Tibial artery (tissue), 4 donors: ENCODE data around the gene DAPK2.

Experiments used
- DNase-seq, 2 donors: peaks; one replicate each; pipeline ENCODE4 v3.0.0-alpha.2; 2019
- H3K27ac ChIP-seq, 2 donors: fragments of 200-600 bp; sonication (generic) in 1 of 2; 1 replicate in 1 of 2; 2 replicates in 1 of 2; pipeline ENCODE4 v1.5.1; 2018 to 2019; ENCODE audit warnings: mild to moderate bottlenecking in 1 of 2
- H3K27me3 ChIP-seq, 2 donors: fragments of 200-600 bp; sonication (generic) in 1 of 2; one replicate each; pipeline versions ENCODE4 v1.5.1 to v1.6.0; 2016 to 2019
- H3K36me3 ChIP-seq, 3 donors: fragments of 200-600 bp; sonication (generic) in 2 of 3; one replicate each; pipeline ENCODE4 v1.5.1; 2016 to 2019; ENCODE audit warnings: mild to moderate bottlenecking in 2 of 3
- H3K4me1 ChIP-seq, 4 donors: fragments of 200-600 bp; sonication (generic) in 2 of 4; 1 replicate in 3 of 4; 2 replicates in 1 of 4; pipeline ENCODE4 v1.5.1; 2016 to 2019
- H3K4me3 ChIP-seq, 2 donors: fragments of 200-600 bp; sonication (generic) in 1 of 2; 1 replicate in 1 of 2; 2 replicates in 1 of 2; pipeline ENCODE4 v1.5.1; 2018 to 2019; ENCODE audit warnings: mild to moderate bottlenecking in 2 of 2
- H3K9me3 ChIP-seq, 3 donors: fragments of 200-600 bp; sonication (generic) in 1 of 3; one replicate each; pipeline ENCODE4 v1.5.1; 2016 to 2019
- CTCF ChIP-seq, 2 experiments: fragments of 200-600 bp in 1 of 2; fragments of 450-650 bp in 1 of 2; IDR thresholded peaks; one replicate each; pipeline ENCODE4 v1.5.1; 2017 to 2019; ENCODE audit warnings: antibody characterized with exemption in 2 of 2, mild to moderate bottlenecking in 1 of 2, moderate library complexity in 1 of 2
- intact Hi-C: fragments of 100-400 bp; cut with DNase I; formaldehyde crosslinking; loops from one replicate; pipeline ENCODE4 v1.15.0; 2023; ENCODE audit warnings: low total_unique reads

Gene DAPK2

GRCh38 chr15:63880744-63881143, 165.5 kb downstream of the DAPK2 start:
- Histone ChIP-seq H3K4me3 (no peak overlapping the region), H3K27me3 (no peaks in the 10 kb centered on the region), H3K9me3 (no peaks in the 10 kb centered on the region), H3K27ac (no peak overlapping the region), H3K36me3 (no peaks in the 10 kb centered on the region), H3K4me1 (no peaks in the 10 kb centered on the region)
- TF ChIP-seq CTCF (IDR thresholded peaks at IDR 0.05): no peak
- intact Hi-C loops: no loop called here
- DNase-seq: no peak

GRCh38 chr15:63879995-63880394, 166.3 kb downstream of the DAPK2 start:
- H3K4me3 ChIP-seq: no peak overlapping the region
- no peaks in the 10 kb centered on the region for H3K4me1 ChIP-seq
- intact Hi-C loops: no loop called here
- no peak for DNase-seq
- no peak overlapping the region for H3K27ac ChIP-seq
- H3K36me3 ChIP-seq: no peaks in the 10 kb centered on the region
- no peak for TF ChIP-seq CTCF (IDR thresholded peaks at IDR 0.05)
- no peaks in the 10 kb centered on the region for H3K27me3 ChIP-seq
- H3K9me3 ChIP-seq: no peaks in the 10 kb centered on the region

GRCh38 chr15:63879211-63879610, 167.1 kb downstream of the DAPK2 start:
- Histone ChIP-seq H3K9me3 (no peaks in the 10 kb centered on the region), H3K36me3 (no peaks in the 10 kb centered on the region), H3K4me3 (no peak overlapping the region), H3K27me3 (no peaks in the 10 kb centered on the region), H3K4me1 (no peaks in the 10 kb centered on the region), H3K27ac (no peak overlapping the region)
- no peak for DNase-seq
- no peak for TF ChIP-seq CTCF (IDR thresholded peaks at IDR 0.05)
- intact Hi-C loops: no loop called here

- no peaks in the 10 kb centered on the region for H3K27me3 ChIP-seq
- TF ChIP-seq CTCF (IDR thresholded peaks at IDR 0.05): no peak
- intact Hi-C loops: no loop called here
- no peak overlapping the region for H3K4me3 ChIP-seq
- H3K27ac ChIP-seq: no peak overlapping the region
- H3K9me3 ChIP-seq: no peaks in the 10 kb centered on the region
- no peaks in the 10 kb centered on the region for H3K4me1 ChIP-seq
- no peaks in the 10 kb centered on the region for H3K36me3 ChIP-seq
- DNase-seq: no peak
Observed at GRCh38 chr15:63877713-63878271, 168.5 kb downstream of the DAPK2 start.

GRCh38 chr15:63876085-63876662, 170.1 kb downstream of the DAPK2 start:
- TF ChIP-seq CTCF (IDR thresholded peaks at IDR 0.05): no peak
- H3K27ac ChIP-seq: no peak overlapping the region
- DNase-seq: no peak

GRCh38 chr15:63874616-63875015, 171.7 kb downstream of the DAPK2 start:
- H3K4me3 ChIP-seq: no peak overlapping the region
- no peak for TF ChIP-seq CTCF (IDR thresholded peaks at IDR 0.05)

More at GRCh38 chr15:63876085-63876662, 170.1 kb downstream of the DAPK2 start:
- Histone ChIP-seq H3K27me3 (no peaks in the 10 kb centered on the region), H3K36me3 (no peaks in the 10 kb centered on the region), H3K9me3 (no peaks in the 10 kb centered on the region), H3K4me1 (no peaks in the 10 kb centered on the region), H3K4me3 (no peak overlapping the region)
- intact Hi-C loops: no loop called here

More at GRCh38 chr15:63874616-63875015, 171.7 kb downstream of the DAPK2 start:
- Histone ChIP-seq H3K9me3 (no peaks in the 10 kb centered on the region), H3K4me1 (no peaks in the 10 kb centered on the region), H3K27ac (no peak overlapping the region), H3K27me3 (no peaks in the 10 kb centered on the region), H3K36me3 (no peaks in the 10 kb centered on the region)
- no peak for DNase-seq
- intact Hi-C loops: no loop called here
